Measurements from ENCODE around the gene CHM. TPM values are rescaled to one million over a fixed set of nuclear protein-coding genes. Genes with fewer than 3 reads are reported as not detected.

CHM gene
- total RNA-seq, 2 donors from 2014 or later: 26.0 to 52.8 TPM

DNA sequence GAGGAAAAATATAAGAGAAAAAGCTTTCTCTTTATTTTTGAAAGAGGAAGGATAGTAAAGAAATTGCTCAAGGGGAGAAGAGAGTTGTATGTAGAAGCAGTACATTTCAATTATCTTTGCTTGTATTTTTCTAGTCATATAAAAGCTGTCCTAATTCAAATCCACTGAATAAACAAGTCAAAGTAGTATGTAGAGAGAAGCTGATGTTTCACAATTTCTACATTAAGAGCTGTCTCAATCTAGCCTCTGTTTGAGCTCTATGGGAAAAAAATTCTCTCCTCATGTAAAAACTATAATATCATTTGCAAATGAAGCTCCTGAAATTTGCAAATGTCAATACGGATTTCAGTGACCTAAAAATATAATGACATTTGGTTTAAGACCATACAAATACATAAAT, 52.6 kb downstream of the CHM start:
- Histone ChIP-seq H3K27me3 (ENCODE audit: control insufficient read depth, insufficient read depth, low read length, poor library complexity, severe bottlenecking) (no peaks in the 10 kb centered on the region), H3K4me3 (ENCODE audit: low read length) (peak overlapping the region; percentile 29), H3K9me3 (ENCODE audit: control insufficient read depth, low read length) (peaks cover 5% of the 10 kb centered on the region), H3K9ac (ENCODE audit: extremely low read depth, low read length, poor library complexity, severe bottlenecking) (no peak overlapping the region), H3K36me3 (ENCODE audit: control insufficient read depth, insufficient read depth, low read length) (peaks cover 15% of the 10 kb centered on the region), H3K4me1 (ENCODE audit: control insufficient read depth, insufficient read depth, low read length) (peaks cover 11% of the 10 kb centered on the region), H3K27ac (ENCODE audit: low read depth, low read length) (no peak overlapping the region)
- TF ChIP-seq, protein P1, sequence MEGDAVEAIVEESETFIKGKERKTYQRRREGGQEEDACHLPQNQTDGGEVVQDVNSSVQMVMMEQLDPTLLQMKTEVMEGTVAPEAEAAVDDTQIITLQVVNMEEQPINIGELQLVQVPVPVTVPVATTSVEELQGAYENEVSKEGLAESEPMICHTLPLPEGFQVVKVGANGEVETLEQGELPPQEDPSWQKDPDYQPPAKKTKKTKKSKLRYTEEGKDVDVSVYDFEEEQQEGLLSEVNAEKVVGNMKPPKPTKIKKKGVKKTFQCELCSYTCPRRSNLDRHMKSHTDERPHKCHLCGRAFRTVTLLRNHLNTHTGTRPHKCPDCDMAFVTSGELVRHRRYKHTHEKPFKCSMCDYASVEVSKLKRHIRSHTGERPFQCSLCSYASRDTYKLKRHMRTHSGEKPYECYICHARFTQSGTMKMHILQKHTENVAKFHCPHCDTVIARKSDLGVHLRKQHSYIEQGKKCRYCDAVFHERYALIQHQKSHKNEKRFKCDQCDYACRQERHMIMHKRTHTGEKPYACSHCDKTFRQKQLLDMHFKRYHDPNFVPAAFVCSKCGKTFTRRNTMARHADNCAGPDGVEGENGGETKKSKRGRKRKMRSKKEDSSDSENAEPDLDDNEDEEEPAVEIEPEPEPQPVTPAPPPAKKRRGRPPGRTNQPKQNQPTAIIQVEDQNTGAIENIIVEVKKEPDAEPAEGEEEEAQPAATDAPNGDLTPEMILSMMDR (conservative IDR thresholded peaks at IDR 0.05): no peak
- peaks cover 11% of the 10 kb centered on the region for H3K36me3 Mint-ChIP-seq (ENCODE audit: low read depth)
- no peak overlapping the region for H3K4me3 Mint-ChIP-seq
- no peak for DNase-seq
- peaks cover 6% of the 10 kb centered on the region for H3K9me3 Mint-ChIP-seq
- H3K4me1 Mint-ChIP-seq: peaks cover 58% of the 10 kb centered on the region
- H3K27ac Mint-ChIP-seq: peak overlapping the region; percentile 2
- no CpG with 5 or more reads among the region's 1 CpG for WGBS, 2 experiments (ENCODE audit: insufficient coverage in 1 of 2, insufficient read length in 1 of 2)
- H3K27me3 Mint-ChIP-seq (ENCODE audit: insufficient read depth): no peaks in the 10 kb centered on the region

GRCh38 chrX:85994228-85994627, 53.1 kb downstream of the CHM start:
- H3K36me3 Mint-ChIP-seq (ENCODE audit: low read depth): peaks cover 16% of the 10 kb centered on the region
- peaks cover 54% of the 10 kb centered on the region for H3K4me1 Mint-ChIP-seq
- peak overlapping the region; percentile 29 for H3K4me3 ChIP-seq (ENCODE audit: low read length)
- DNase-seq: no peak
- H3K27me3 ChIP-seq (ENCODE audit: control insufficient read depth, insufficient read depth, low read length, poor library complexity, severe bottlenecking): no peaks in the 10 kb centered on the region
- no peaks in the 10 kb centered on the region for H3K27me3 Mint-ChIP-seq (ENCODE audit: insufficient read depth)
- WGBS, 2 experiments (ENCODE audit: insufficient coverage in 1 of 2, insufficient read length in 1 of 2): 94% methylated on average over 2 of the region's 2 CpGs; no CpG with 5 or more reads in 1 of the 2 experiments
- no peak overlapping the region for H3K27ac ChIP-seq (ENCODE audit: low read depth, low read length)
- H3K9ac ChIP-seq (ENCODE audit: extremely low read depth, low read length, poor library complexity, severe bottlenecking): no peak overlapping the region
- TF ChIP-seq, protein P1 (conservative IDR thresholded peaks at IDR 0.05): no peak
- peaks cover 11% of the 10 kb centered on the region for H3K4me1 ChIP-seq (ENCODE audit: control insufficient read depth, insufficient read depth, low read length)
- peaks cover 17% of the 10 kb centered on the region for H3K36me3 ChIP-seq (ENCODE audit: control insufficient read depth, insufficient read depth, low read length)
- no peak overlapping the region for H3K4me3 Mint-ChIP-seq
- peaks cover 10% of the 10 kb centered on the region for H3K9me3 ChIP-seq (ENCODE audit: control insufficient read depth, low read length)
- peaks cover 12% of the 10 kb centered on the region for H3K9me3 Mint-ChIP-seq
- peak overlapping the region; percentile 15 for H3K27ac Mint-ChIP-seq

DNA sequence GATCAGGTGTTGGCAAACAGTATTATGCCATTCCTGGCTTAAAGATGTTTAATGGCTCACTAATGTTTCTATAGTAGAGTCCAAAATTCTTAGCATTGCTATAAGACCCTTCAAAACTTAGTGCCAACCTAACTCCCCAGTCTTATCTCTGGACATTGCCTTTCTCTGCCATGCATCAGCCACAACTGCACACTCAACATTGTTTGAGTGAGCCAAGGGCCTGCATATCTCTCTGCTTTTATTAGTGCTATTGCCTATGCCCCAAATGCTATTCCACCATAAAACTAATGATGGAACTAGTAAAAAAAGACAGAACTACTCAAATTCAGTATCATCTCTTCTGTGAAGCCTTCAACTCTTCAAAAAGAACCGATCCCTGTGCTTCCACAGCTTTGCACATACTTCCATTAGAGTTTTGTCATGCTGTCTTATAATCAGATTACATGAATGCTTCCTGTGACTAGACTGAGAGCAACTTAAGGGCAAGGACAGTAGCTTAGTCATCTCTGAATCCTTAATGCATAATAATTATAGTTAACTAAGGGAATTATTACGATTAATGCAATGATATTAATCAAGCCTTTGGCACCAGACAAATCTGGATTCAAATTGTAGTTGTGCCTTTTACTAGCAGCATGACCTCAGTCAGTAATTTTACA, 53.7 kb downstream of the CHM start:
- TF ChIP-seq, protein P1 (conservative IDR thresholded peaks at IDR 0.05): no peak
- peaks cover 14% of the 10 kb centered on the region for H3K9me3 ChIP-seq (ENCODE audit: control insufficient read depth, low read length)
- H3K27me3 ChIP-seq (ENCODE audit: control insufficient read depth, insufficient read depth, low read length, poor library complexity, severe bottlenecking): no peaks in the 10 kb centered on the region
- H3K4me1 ChIP-seq (ENCODE audit: control insufficient read depth, insufficient read depth, low read length): peaks cover 11% of the 10 kb centered on the region
- peaks cover 20% of the 10 kb centered on the region for H3K36me3 Mint-ChIP-seq (ENCODE audit: low read depth)
- H3K27ac ChIP-seq (ENCODE audit: low read depth, low read length): no peak overlapping the region
- peak overlapping the region; percentile 91 for H3K27ac Mint-ChIP-seq
- no peak for DNase-seq
- peaks cover 54% of the 10 kb centered on the region for H3K4me1 Mint-ChIP-seq
- WGBS, 2 experiments (ENCODE audit: insufficient coverage in 1 of 2, insufficient read length in 1 of 2): 85% methylated on average over 2 of the region's 2 CpGs; no CpG with 5 or more reads in 1 of the 2 experiments
- no peak overlapping the region for H3K9ac ChIP-seq (ENCODE audit: extremely low read depth, low read length, poor library complexity, severe bottlenecking)
- H3K36me3 ChIP-seq (ENCODE audit: control insufficient read depth, insufficient read depth, low read length): peaks cover 14% of the 10 kb centered on the region
- H3K4me3 ChIP-seq (ENCODE audit: low read length): peak overlapping the region; percentile 32
- no peaks in the 10 kb centered on the region for H3K27me3 Mint-ChIP-seq (ENCODE audit: insufficient read depth)
- peak overlapping the region; percentile 18 for H3K4me3 Mint-ChIP-seq
- H3K9me3 Mint-ChIP-seq: peaks cover 17% of the 10 kb centered on the region

Measured in endodermal cell (in vitro differentiated cells).